Measurements from ENCODE around the gene MLYCD.

- no peak for TF ChIP-seq EP300 (IDR thresholded peaks at IDR 0.05)
- no peak for TF ChIP-seq CTCF (IDR thresholded peaks at IDR 0.05)
- TF ChIP-seq POLR2AphosphoS5 (IDR thresholded peaks at IDR 0.05), result no peak
Observed at GRCh38 chr16:83966153-83966696, 67.3 kb downstream of the MLYCD start.
